ENCODE measurements around the gene INS.

- TF ChIP-seq EZH2 (IDR thresholded peaks at IDR 0.05; ENCODE audit: borderline replicate concordance, insufficient read depth, low read depth, low read length, poor library complexity, severe bottlenecking) (no peak), CTCF (IDR thresholded peaks at IDR 0.05) (no peak)
Observed at GRCh38 chr11:2110521-2110920, 50.5 kb downstream of the INS start.
